Kidney epithelial cell (primary cell): ENCODE data around the gene SMAP2. TPM values are rescaled to one million over a fixed set of nuclear protein-coding genes. Genes with fewer than 3 reads are reported as not detected.

Source experiments
- DNase-seq: peaks from one replicate; pipeline ENCODE4 v3.0.0-alpha.2; 2010; ENCODE audit warnings: low read depth
- H3K27me3 ChIP-seq: 2 replicates; pipeline ENCODE4 v1.6.0; 2011; ENCODE audit warnings: low read length; ENCODE audit not compliant: control insufficient read depth, insufficient read depth
- H3K36me3 ChIP-seq: 2 replicates; pipeline ENCODE4 v1.5.1; 2011; ENCODE audit warnings: low read length; ENCODE audit not compliant: control insufficient read depth, insufficient read depth
- H3K4me3 ChIP-seq: 2 replicates; pipeline ENCODE4 v1.5.1; 2011; ENCODE audit warnings: low read depth, mild to moderate bottlenecking, control low read depth, low read length
- CTCF ChIP-seq: IDR thresholded peaks from 2 replicates; pipeline ENCODE4 v1.5.1; 2011; ENCODE audit warnings: mild to moderate bottlenecking, moderate library complexity, low read length, control low read depth, inconsistent platforms; ENCODE audit not compliant: insufficient read depth, poor library complexity, severe bottlenecking
- total RNA-seq: library from RNA; depleted of rRNA; stranded (reverse); fragments of >200 nt; gene quantifications from 2 replicates; pipeline ENCODE4 v1.2.3, GENCODE V29; 2015

Gene SMAP2
- total RNA-seq, 1 donor from 2014 or later: 13.8 TPM

- no peak for TF ChIP-seq CTCF
- DNase-seq: no peak
- Histone ChIP-seq H3K27me3 (no peaks in the 10 kb centered on the region), H3K4me3 (no peak overlapping the region), H3K36me3 (no peaks in the 10 kb centered on the region)
These were observed 9.6 kb downstream of the SMAP2 start for GRCh38 chr1:40383095-40383487.

- H3K27me3 ChIP-seq: no peaks in the 10 kb centered on the region
- no peak for TF ChIP-seq CTCF
- no peaks in the 10 kb centered on the region for H3K36me3 ChIP-seq
- H3K4me3 ChIP-seq: no peak overlapping the region
- DNase-seq: no peak
These were observed 10.2 kb downstream of the SMAP2 start for GRCh38 chr1:40383488-40384412.

- TF ChIP-seq CTCF: no peak
- H3K4me3 ChIP-seq: no peak overlapping the region
- no peak for DNase-seq
- no peaks in the 10 kb centered on the region for H3K36me3 ChIP-seq
- H3K27me3 ChIP-seq: no peaks in the 10 kb centered on the region
These were observed 10.9 kb downstream of the SMAP2 start for GRCh38 chr1:40384413-40384762.

GRCh38 chr1:40384887-40385286 lies 11.4 kb downstream of the SMAP2 start:
- Histone ChIP-seq H3K36me3 (no peaks in the 10 kb centered on the region), H3K27me3 (no peaks in the 10 kb centered on the region), H3K4me3 (no peak overlapping the region)
- no peak for TF ChIP-seq CTCF
- no peak for DNase-seq

- DNase-seq: no peak
- Histone ChIP-seq H3K36me3 (no peaks in the 10 kb centered on the region), H3K27me3 (no peaks in the 10 kb centered on the region), H3K4me3 (no peak overlapping the region)
- no peak for TF ChIP-seq CTCF
These were observed 12.2 kb downstream of the SMAP2 start for GRCh38 chr1:40385437-40386358.
